ENCODE measurements around the gene DDX28. TPM values are rescaled to one million over a fixed set of nuclear protein-coding genes. Genes with fewer than 3 reads are reported as not detected.

The DDX28 gene, protein sequence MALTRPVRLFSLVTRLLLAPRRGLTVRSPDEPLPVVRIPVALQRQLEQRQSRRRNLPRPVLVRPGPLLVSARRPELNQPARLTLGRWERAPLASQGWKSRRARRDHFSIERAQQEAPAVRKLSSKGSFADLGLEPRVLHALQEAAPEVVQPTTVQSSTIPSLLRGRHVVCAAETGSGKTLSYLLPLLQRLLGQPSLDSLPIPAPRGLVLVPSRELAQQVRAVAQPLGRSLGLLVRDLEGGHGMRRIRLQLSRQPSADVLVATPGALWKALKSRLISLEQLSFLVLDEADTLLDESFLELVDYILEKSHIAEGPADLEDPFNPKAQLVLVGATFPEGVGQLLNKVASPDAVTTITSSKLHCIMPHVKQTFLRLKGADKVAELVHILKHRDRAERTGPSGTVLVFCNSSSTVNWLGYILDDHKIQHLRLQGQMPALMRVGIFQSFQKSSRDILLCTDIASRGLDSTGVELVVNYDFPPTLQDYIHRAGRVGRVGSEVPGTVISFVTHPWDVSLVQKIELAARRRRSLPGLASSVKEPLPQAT
- total RNA-seq, result 11.2 and 15.3 TPM in 2 replicates

DNA sequence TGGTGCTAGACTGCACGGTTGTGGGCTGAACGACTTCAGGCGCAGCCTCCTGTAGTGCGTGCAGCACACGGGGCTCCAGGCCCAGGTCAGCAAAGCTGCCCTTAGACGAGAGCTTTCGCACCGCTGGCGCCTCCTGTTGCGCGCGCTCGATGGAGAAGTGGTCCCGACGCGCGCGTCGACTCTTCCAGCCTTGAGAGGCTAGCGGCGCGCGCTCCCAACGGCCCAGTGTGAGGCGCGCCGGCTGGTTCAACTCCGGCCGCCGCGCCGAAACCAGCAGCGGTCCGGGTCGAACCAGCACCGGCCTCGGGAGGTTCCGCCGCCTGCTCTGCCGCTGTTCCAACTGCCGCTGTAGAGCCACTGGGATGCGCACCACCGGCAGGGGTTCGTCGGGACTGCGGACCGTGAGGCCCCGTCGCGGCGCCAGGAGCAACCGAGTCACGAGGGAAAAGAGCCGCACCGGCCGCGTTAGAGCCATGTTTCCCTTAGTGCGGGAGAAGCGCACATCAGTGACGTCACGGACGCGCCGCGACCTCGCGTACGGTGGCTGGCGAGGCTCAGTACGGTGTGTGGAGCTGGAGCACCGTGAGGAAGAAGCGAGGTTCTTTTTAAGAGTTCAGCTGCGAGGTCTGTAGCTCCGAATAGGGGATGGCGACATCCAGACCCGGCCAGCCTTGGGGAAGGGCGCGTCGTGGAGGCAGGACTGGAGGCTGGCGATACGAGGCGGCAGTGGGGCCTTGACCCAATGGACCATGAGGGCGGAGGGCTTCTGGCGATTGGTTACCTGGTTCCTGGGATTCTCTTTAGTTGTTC, at the start of gene DDX28, which contains the start of gene DUS2:
DDX28 (minus strand) TSS at position 505 of the 810 bp plus-strand sequence; CDS start at position 475, 30 bp downstream.
DUS2 (plus strand) TSS at position 557 of the 810 bp plus-strand sequence. CDS start 14,740 bp downstream, outside the sequence.

GRCh38 chr16:68015681-68016080, 7.4 kb downstream of the DDX28 start, which contains the start of gene DPEP2NB:
DPEP2NB (minus strand) TSS chr16:68015911; CDS start chr16:68015770, 141 bp downstream.

DNA sequence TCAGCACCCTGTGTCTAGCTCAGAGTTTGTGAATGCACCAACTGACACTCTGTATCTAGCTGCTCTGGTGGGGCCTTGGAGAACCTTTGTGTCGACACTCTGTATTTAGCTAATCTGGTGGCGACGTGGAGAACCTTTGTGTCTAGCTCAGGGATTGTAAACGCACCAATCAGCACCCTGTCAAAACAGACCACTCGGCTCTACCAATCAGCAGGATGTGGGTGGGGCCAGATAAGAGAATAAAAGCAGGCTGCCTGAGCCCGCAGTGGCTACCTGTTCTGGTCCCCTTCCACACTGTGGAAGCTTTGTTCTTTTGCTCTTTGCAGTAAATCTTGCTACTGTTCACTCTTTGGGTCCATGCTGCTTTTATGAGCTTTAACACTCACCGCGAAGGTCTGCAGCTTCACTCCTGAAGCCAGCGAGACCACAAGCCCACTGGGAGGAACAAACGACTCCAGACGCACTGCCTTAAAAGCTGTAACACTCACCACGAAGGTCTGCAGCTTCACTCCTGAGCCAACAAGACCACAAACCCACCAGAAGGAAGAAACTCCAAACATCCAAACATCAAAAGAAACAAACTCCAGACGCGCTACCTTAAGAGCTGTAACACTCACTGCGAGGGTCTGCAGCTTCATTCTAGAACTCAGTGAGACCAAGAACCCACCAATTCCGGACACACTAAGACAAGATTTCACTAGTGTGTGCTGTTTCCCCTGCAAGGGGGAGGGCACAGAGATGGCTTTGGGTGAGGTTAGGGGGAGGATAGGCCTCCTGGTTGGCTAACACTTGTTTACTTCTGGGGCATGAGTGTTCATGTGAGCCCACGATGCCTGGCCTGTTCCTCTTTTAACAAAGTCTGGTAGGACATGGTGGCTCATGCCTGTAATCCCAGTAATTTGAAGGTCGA, 24.0 kb downstream of the DDX28 start, which contains the start of gene DPEP2:
DPEP2 (minus strand) TSS at position 706 of the 910 bp plus-strand sequence. CDS start 6,272 bp downstream, outside the sequence.

GRCh38 chr16:67979955-67980678, 42.9 kb downstream of the DDX28 start, which contains the start of gene DPEP3:
DPEP3 (minus strand) TSS chr16:67980499; CDS start chr16:67980380, 119 bp downstream.

Small RNAs within 50 kb of the gene (small RNA-seq; reads per million reads assigned to genes)
- 1.2 reads per million, percentile 51 among the genes with 10 or more reads in this experiment for gene RNU6-359P (ENCODE audit: low replicate concordance)

Other genes with a start within 250 kb of the DDX28 start
- 6.4 and 7.7 TPM in 2 replicates for gene RANBP10, start 216.7 kb downstream of the DDX28 start, total RNA-seq
- 0.88 and 1.0 TPM in 2 replicates for gene TSNAXIP1, start 216.3 kb downstream of the DDX28 start, total RNA-seq
- 26.0 and 39.4 TPM in 2 replicates for gene THAP11, start 180.9 kb downstream of the DDX28 start, total RNA-seq
- gene NUTF2, start 176.3 kb downstream of the DDX28 start, total RNA-seq, result 159 and 180 TPM in 2 replicates
- 21.4 and 52.3 TPM in 2 replicates for gene CENPT, start 175.5 kb downstream of the DDX28 start, total RNA-seq
- gene EDC4, start 150.2 kb downstream of the DDX28 start, total RNA-seq, result 61.1 and 85.3 TPM in 2 replicates
- 1.0 TPM in 1 of 2 replicates, not detected in the other for gene NRN1L, start 138.3 kb downstream of the DDX28 start, total RNA-seq
- gene PSKH1, start 130.0 kb downstream of the DDX28 start, total RNA-seq, result 18.6 and 23.9 TPM in 2 replicates
- 0.29 and 2.0 TPM in 2 replicates for gene CTRL, start 91.4 kb downstream of the DDX28 start, total RNA-seq
- gene PSMB10, start 86.4 kb downstream of the DDX28 start, total RNA-seq, result 48.4 and 51.4 TPM in 2 replicates
- gene LCAT, start 79.1 kb downstream of the DDX28 start, total RNA-seq, result 6.4 and 10.7 TPM in 2 replicates
- gene SLC12A4, start 54.6 kb downstream of the DDX28 start, total RNA-seq, result 97.5 and 105 TPM in 2 replicates
- not detected in 2 replicates for gene DPEP3, start 42.7 kb downstream of the DDX28 start, total RNA-seq
- gene DPEP2, start 23.7 kb downstream of the DDX28 start, total RNA-seq, result not detected in 2 replicates
- gene DPEP2NB, start 7.3 kb downstream of the DDX28 start, total RNA-seq, result not detected in 2 replicates
- 11.4 and 21.0 TPM in 2 replicates for gene DUS2, start 52 bp upstream of the DDX28 start, total RNA-seq
- 19.7 and 34.5 TPM in 2 replicates for gene NFATC3, start 62.1 kb upstream of the DDX28 start, total RNA-seq
- 0.14 and 0.22 TPM in 2 replicates for gene ESRP2, start 212.9 kb upstream of the DDX28 start, total RNA-seq
- gene PLA2G15, start 222.1 kb upstream of the DDX28 start, total RNA-seq, result 28.2 and 47.3 TPM in 2 replicates
- gene SLC7A6, start 241.3 kb upstream of the DDX28 start, total RNA-seq, result 37.4 and 41.2 TPM in 2 replicates

Measured in placental pericyte (primary cell).